Small intestine (tissue), 7 donors: ENCODE results near the gene EXTL2. TPM values are rescaled to one million over a fixed set of nuclear protein-coding genes. Genes with fewer than 3 reads are reported as not detected.
A peak's percentile ranks its signal among the peaks of the same experiment; 100 is the strongest.
"Not testable (repeated sequence)": the region's sequence is repeated elsewhere in the genome, so short reads cannot be mapped to it uniquely, and the experiment has no call there.

Source experiments
- DNase-seq, 2 donors: peaks; one replicate each; pipeline versions ENCODE4 v3.0.0 to v3.0.0-alpha.2; 2013
- FAIRE-seq: peaks from 2 replicates; lab custom pipeline; 2012; peaks lifted over from hg19 to GRCh38; lab: Jason Lieb, UNC
- H3K27ac ChIP-seq, 3 donors: one replicate each; pipeline ENCODE4 v1.5.1; 2013; ENCODE audit warnings: low read length in 2 of 3, mild to moderate bottlenecking in 2 of 3, control low read depth in 1 of 3, inconsistent platforms in 1 of 3, low read depth in 1 of 3, moderate library complexity in 1 of 3
- H3K27me3 ChIP-seq, 3 donors: one replicate each; pipeline ENCODE4 v1.6.1; 2013; ENCODE audit warnings: low read length in 3 of 3, inconsistent platforms in 1 of 3; ENCODE audit not compliant: control insufficient read depth in 3 of 3, insufficient read depth in 3 of 3
- H3K36me3 ChIP-seq, 3 donors: one replicate each; pipeline ENCODE4 v1.6.1; 2013; ENCODE audit warnings: low read length in 3 of 3, inconsistent platforms in 1 of 3, low read depth in 1 of 3, mild to moderate bottlenecking in 1 of 3, moderate library complexity in 1 of 3; ENCODE audit not compliant: control insufficient read depth in 3 of 3, insufficient read depth in 2 of 3
- H3K4me1 ChIP-seq, 3 donors: one replicate each; pipeline ENCODE4 v1.6.1; 2013; ENCODE audit warnings: low read length in 2 of 3, inconsistent platforms in 1 of 3, low read depth in 1 of 3, mild to moderate bottlenecking in 1 of 3, moderate library complexity in 1 of 3; ENCODE audit not compliant: control insufficient read depth in 3 of 3, insufficient read depth in 2 of 3
- H3K4me3 ChIP-seq, 3 donors: one replicate each; pipeline ENCODE4 v1.5.1; 2013; ENCODE audit warnings: low read length in 3 of 3, control low read depth in 1 of 3, inconsistent platforms in 1 of 3, low read depth in 1 of 3, mild to moderate bottlenecking in 1 of 3, moderate library complexity in 1 of 3
- H3K9me3 ChIP-seq, 2 donors: one replicate each; pipeline ENCODE4 v1.6.1; 2013; ENCODE audit warnings: low read depth in 1 of 2, low read length in 1 of 2; ENCODE audit not compliant: control insufficient read depth in 2 of 2, insufficient read depth in 1 of 2
- WGBS, 3 donors: extraction: QIAGEN DNeasy Blood & Tissue Kit; methylation state at CpG; one replicate each; pipeline ENCODE4 v1.1.7; 2013; 5-methylcytosine and 5-hydroxymethylcytosine counted together
- polyA plus RNA-seq, 4 donors: library from polyadenylated mRNA; stranded (reverse) in 3 of 4; unstranded in 1 of 4; fragments of 200-250 nt in 3 of 4; fragments of 120-200 nt in 1 of 4; gene quantifications; one replicate each; pipeline versions ENCODE4 v1.2.1 to v1.2.3, GENCODE V29; 2013
- donor health status: healthy with polysubstance abuse.
- donor health status: control.
- donor health status: control.
- donor health status: Bipolar disorder and iron deficiency.
- donor health status: healthy.

EXTL2 gene
- polyA plus RNA-seq, 4 donors: 1.3 to 21.5 (median 3.5) TPM

- H3K9me3 ChIP-seq: no peaks in the 10 kb centered on the region
- no peak overlapping the region for H3K4me3 ChIP-seq
- no peaks in the 10 kb centered on the region for H3K27me3 ChIP-seq
- H3K27ac ChIP-seq: no peak overlapping the region
- FAIRE-seq (peak; percentile 30), DNase-seq (peak; percentile 18 to 31)
- no peaks in the 10 kb centered on the region for H3K36me3 ChIP-seq
- H3K4me1 ChIP-seq: no peaks in the 10 kb centered on the region
- 28 to 34% (median 30%) methylated on average over 5 of the region's 5 CpGs for WGBS, 3 donors
Observed at GRCh38 chr1:100866041-100866900, 28.4 kb downstream of the EXTL2 start.

- WGBS, 3 donors: 82 to 88% (median 83%) methylated on average over 2 of the region's 2 CpGs
- Histone ChIP-seq H3K27me3 (no peaks in the 10 kb centered on the region), H3K9me3 (no peaks in the 10 kb centered on the region), H3K4me1 (no peaks in the 10 kb centered on the region), H3K27ac (no peak overlapping the region), H3K4me3 (no peak overlapping the region), H3K36me3 (no peaks in the 10 kb centered on the region)
- DNase-seq (no peak), FAIRE-seq (no peak)
Observed at GRCh38 chr1:100862591-100862990, 32.1 kb downstream of the EXTL2 start.

GRCh38 chr1:100861379-100861778 lies 33.3 kb downstream of the EXTL2 start:
- FAIRE-seq (no peak), DNase-seq (no peak)
- WGBS, 3 donors: 84 to 88% (median 87%) methylated on average over 1 of the region's 1 CpG
- Histone ChIP-seq H3K27ac (no peak overlapping the region), H3K9me3 (no peaks in the 10 kb centered on the region), H3K4me1 (no peaks in the 10 kb centered on the region), H3K27me3 (no peaks in the 10 kb centered on the region), H3K36me3 (no peaks in the 10 kb centered on the region), H3K4me3 (no peak overlapping the region)

GRCh38 chr1:100860397-100860991 lies 34.1 kb downstream of the EXTL2 start:
- Histone ChIP-seq H3K4me1 (no peaks in the 10 kb centered on the region), H3K4me3 (no peak overlapping the region), H3K9me3 (no peaks in the 10 kb centered on the region), H3K36me3 (no peaks in the 10 kb centered on the region), H3K27ac (no peak overlapping the region), H3K27me3 (no peaks in the 10 kb centered on the region)
- no peak for DNase-seq
- WGBS, 3 donors: 51 to 68% (median 64%) methylated on average over 3 of the region's 3 CpGs
- no peak for FAIRE-seq

GRCh38 chr1:100855116-100855515 lies 39.5 kb downstream of the EXTL2 start:
- H3K4me3 ChIP-seq, DNase-seq, H3K9me3 ChIP-seq, FAIRE-seq, H3K36me3 ChIP-seq, H3K27ac ChIP-seq, H3K4me1 ChIP-seq, H3K27me3 ChIP-seq: not testable (repeated sequence)

GRCh38 chr1:100852976-100853375 lies 41.7 kb downstream of the EXTL2 start:
- DNase-seq (no peak), FAIRE-seq (no peak)
- Histone ChIP-seq H3K4me3 (no peak overlapping the region), H3K4me1 (no peaks in the 10 kb centered on the region), H3K9me3 (no peaks in the 10 kb centered on the region), H3K27ac (no peak overlapping the region), H3K36me3 (no peaks in the 10 kb centered on the region), H3K27me3 (no peaks in the 10 kb centered on the region)
- WGBS, 3 donors: 89 to 94% (median 91%) methylated on average over 3 of the region's 3 CpGs

- no peaks in the 10 kb centered on the region for H3K36me3 ChIP-seq
- FAIRE-seq (no peak), DNase-seq (no peak)
- WGBS, 3 donors: 85 to 89% (median 88%) methylated on average over 5 of the region's 5 CpGs
- no peaks in the 10 kb centered on the region for H3K9me3 ChIP-seq
- H3K27ac ChIP-seq: no peak overlapping the region
- H3K4me1 ChIP-seq: no peaks in the 10 kb centered on the region
- no peak overlapping the region for H3K4me3 ChIP-seq
- H3K27me3 ChIP-seq: no peaks in the 10 kb centered on the region
Observed at GRCh38 chr1:100851726-100852125, 42.9 kb downstream of the EXTL2 start.

GRCh38 chr1:100847361-100848082 lies 47.1 kb downstream of the EXTL2 start:
- no peak for DNase-seq
- no peaks in the 10 kb centered on the region for H3K36me3 ChIP-seq
- H3K4me1 ChIP-seq: no peaks in the 10 kb centered on the region
- H3K27ac ChIP-seq: no peak overlapping the region
- FAIRE-seq: no peak
- no peak overlapping the region for H3K4me3 ChIP-seq
- H3K27me3 ChIP-seq: no peaks in the 10 kb centered on the region
- WGBS, 3 donors: 15 to 19% (median 16%) methylated on average over 2 of the region's 2 CpGs
- H3K9me3 ChIP-seq: no peaks in the 10 kb centered on the region
